Smooth muscle cell (in vitro differentiated cells): Measurements from ENCODE around the gene FSTL4. TPM values are rescaled to one million over a fixed set of nuclear protein-coding genes. Genes with fewer than 3 reads are reported as not detected.

Source experiments
- DNase-seq: peaks from one replicate; lab custom pipeline; 2025; ENCODE audit not compliant: unreplicated experiment; lab: John Stamatoyannopoulos, UW
- H2AFZ ChIP-seq: fragments of 200-600 bp; sonication (generic); 2 replicates; pipeline ENCODE4 v1.6.0; 2016; ENCODE audit warnings: antibody characterized with exemption, low read depth, mild to moderate bottlenecking
- H3F3A ChIP-seq: fragments of 200-600 bp; sonication (generic); 2 replicates; pipeline ENCODE4 v1.6.0; 2017; ENCODE audit warnings: antibody characterized with exemption, low read depth
- H3K27ac ChIP-seq: fragments of 200-600 bp; sonication (generic); 2 replicates; pipeline ENCODE4 v1.5.1; 2016; ENCODE audit warnings: low read depth, mild to moderate bottlenecking
- H3K27me3 ChIP-seq: fragments of 200-600 bp; sonication (generic); 2 replicates; pipeline ENCODE4 v1.6.1; 2016; ENCODE audit warnings: low read depth, mild to moderate bottlenecking
- H3K36me3 ChIP-seq: fragments of 200-600 bp; sonication (generic); 2 replicates; pipeline ENCODE4 v1.5.1; 2016; ENCODE audit warnings: low read depth
- H3K4me1 ChIP-seq: fragments of 200-600 bp; sonication (generic); 2 replicates; pipeline ENCODE4 v1.5.1; 2016; ENCODE audit warnings: low read depth
- H3K4me2 ChIP-seq: fragments of 200-600 bp; sonication (generic); 2 replicates; pipeline ENCODE4 v1.6.0; 2016; ENCODE audit warnings: mild to moderate bottlenecking
- H3K4me3 ChIP-seq: fragments of 200-600 bp; sonication (generic); 2 replicates; pipeline ENCODE4 v1.5.1; 2016; ENCODE audit warnings: mild to moderate bottlenecking
- H3K79me2 ChIP-seq: fragments of 200-600 bp; sonication (generic); 2 replicates; pipeline ENCODE4 v1.6.0; 2016; ENCODE audit warnings: low read depth, mild to moderate bottlenecking
- H3K9ac ChIP-seq: fragments of 200-600 bp; sonication (generic); 2 replicates; pipeline ENCODE4 v1.6.0; 2016; ENCODE audit warnings: low read depth
- H3K9me3 ChIP-seq: fragments of 200-600 bp; sonication (generic); replicated peaks from 2 replicates; pipeline ENCODE4 v1.5.1; 2016; ENCODE audit warnings: low read depth
- H4K20me1 ChIP-seq: fragments of 200-600 bp; sonication (generic); 2 replicates; pipeline ENCODE4 v1.6.0; 2016; ENCODE audit warnings: low read depth
- WGBS: methylation state at CpG from one replicate; pipeline ENCODE4 v1.1.7; 2016; ENCODE audit warnings: low lambda C conversion rate; 5-methylcytosine and 5-hydroxymethylcytosine counted together
- polyA plus RNA-seq: library from polyadenylated mRNA; unstranded; fragments of >200 nt; fragmentation: Nextera tagmentation; extraction: Ambion mirVana; gene quantifications from 2 replicates; pipeline ENCODE4 v1.2.1, GENCODE V29; 2016
- total RNA-seq: library from RNA; depleted of rRNA; stranded (reverse); fragments of >200 nt; gene quantifications from 2 replicates; pipeline ENCODE4 v1.2.3, GENCODE V29; 2014
- TF ChIP-seq, protein P1 (sequence below): fragments of 200-600 bp; sonication (generic); IDR thresholded peaks from 2 replicates; pipeline ENCODE4 v1.5.1; 2017; ENCODE audit warnings: borderline replicate concordance, mild to moderate bottlenecking, antibody characterized with exemption; ENCODE audit not compliant: insufficient read depth, poor library complexity, severe bottlenecking

Gene FSTL4
- total and polyA plus RNA-seq, 2 experiments from 2014 or later, result 0.49 TPM; not detected in 1

DNA sequence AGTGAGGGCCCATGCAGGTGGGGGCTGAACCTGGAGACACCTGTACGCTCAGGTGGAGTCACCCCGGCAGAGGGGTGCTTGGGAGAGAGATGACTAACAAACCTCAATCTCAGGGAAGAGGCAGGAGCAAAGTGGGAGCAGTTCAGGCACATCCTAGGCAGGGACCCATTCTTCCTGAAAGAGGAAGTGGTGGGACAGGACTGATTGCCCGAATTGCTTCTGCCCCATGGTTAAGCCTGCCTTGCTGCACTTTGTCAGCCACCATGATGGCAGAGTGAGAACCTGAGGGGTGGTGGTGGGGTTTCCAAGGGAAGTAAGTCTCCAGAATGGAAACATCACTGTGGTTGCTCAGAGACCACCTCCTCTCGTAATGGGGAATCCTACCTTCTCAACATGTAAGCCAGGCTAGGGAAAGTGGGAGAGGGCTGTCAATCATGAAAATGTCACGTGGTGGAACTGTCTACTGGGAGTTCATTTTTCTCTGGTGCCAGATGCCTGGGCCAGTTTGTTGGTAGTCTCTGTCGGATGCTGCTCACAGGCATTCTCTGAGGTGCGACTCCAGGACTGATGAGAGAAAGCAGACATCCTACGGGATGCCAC lies 410.2 kb downstream of the FSTL4 start:
- H3F3A ChIP-seq, result no peaks in the 10 kb centered on the region
- H2AFZ ChIP-seq, result no peak overlapping the region
- H4K20me1 ChIP-seq, result no peaks in the 10 kb centered on the region
- WGBS, result 95% methylated on average over 8 of the region's 8 CpGs
- TF ChIP-seq, protein P1, sequence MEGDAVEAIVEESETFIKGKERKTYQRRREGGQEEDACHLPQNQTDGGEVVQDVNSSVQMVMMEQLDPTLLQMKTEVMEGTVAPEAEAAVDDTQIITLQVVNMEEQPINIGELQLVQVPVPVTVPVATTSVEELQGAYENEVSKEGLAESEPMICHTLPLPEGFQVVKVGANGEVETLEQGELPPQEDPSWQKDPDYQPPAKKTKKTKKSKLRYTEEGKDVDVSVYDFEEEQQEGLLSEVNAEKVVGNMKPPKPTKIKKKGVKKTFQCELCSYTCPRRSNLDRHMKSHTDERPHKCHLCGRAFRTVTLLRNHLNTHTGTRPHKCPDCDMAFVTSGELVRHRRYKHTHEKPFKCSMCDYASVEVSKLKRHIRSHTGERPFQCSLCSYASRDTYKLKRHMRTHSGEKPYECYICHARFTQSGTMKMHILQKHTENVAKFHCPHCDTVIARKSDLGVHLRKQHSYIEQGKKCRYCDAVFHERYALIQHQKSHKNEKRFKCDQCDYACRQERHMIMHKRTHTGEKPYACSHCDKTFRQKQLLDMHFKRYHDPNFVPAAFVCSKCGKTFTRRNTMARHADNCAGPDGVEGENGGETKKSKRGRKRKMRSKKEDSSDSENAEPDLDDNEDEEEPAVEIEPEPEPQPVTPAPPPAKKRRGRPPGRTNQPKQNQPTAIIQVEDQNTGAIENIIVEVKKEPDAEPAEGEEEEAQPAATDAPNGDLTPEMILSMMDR, result no peak
- no peaks in the 10 kb centered on the region for H3K4me1 ChIP-seq
- no peaks in the 10 kb centered on the region for H3K36me3 ChIP-seq
- H3K79me2 ChIP-seq, result no peaks in the 10 kb centered on the region
- H3K9ac ChIP-seq, result no peak overlapping the region
- H3K9me3 ChIP-seq, result no peaks in the 10 kb centered on the region
- H3K27ac ChIP-seq, result no peak overlapping the region
- H3K4me3 ChIP-seq, result no peak overlapping the region
- H3K4me2 ChIP-seq, result no peak overlapping the region
- peaks cover 10% of the 10 kb centered on the region for H3K27me3 ChIP-seq
- DNase-seq, result no peak

DNA sequence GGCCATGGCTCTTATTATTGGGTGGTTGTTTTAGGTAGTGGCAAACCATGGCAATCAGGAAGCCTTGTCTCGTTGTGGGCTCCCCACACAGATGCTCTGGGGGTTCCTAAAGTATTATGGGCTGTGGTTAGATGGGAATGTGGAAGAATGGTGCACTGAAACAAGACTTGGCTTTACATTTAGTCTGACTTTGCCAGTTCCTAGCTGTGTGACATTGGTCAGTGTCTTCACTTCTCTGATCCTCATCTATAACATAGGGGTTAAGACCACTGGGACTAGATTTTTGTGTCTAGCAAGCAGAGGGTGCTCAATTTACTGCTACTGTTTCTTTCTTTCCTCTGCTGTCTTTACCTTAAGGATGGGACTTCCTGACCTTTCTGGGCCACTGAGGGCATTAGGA lies 411.0 kb downstream of the FSTL4 start:
- Histone ChIP-seq H2AFZ (no peak overlapping the region), H3K9me3 (no peaks in the 10 kb centered on the region), H3K27ac (no peak overlapping the region), H3F3A (no peaks in the 10 kb centered on the region), H3K9ac (no peak overlapping the region), H4K20me1 (no peaks in the 10 kb centered on the region), H3K79me2 (no peaks in the 10 kb centered on the region), H3K4me3 (no peak overlapping the region), H3K4me2 (no peak overlapping the region), H3K36me3 (no peaks in the 10 kb centered on the region), H3K27me3 (peaks cover 10% of the 10 kb centered on the region), H3K4me1 (no peaks in the 10 kb centered on the region)
- TF ChIP-seq, protein P1, result no peak
- DNase-seq, result no peak
- WGBS, result 89% methylated on average over 1 of the region's 1 CpG

DNA sequence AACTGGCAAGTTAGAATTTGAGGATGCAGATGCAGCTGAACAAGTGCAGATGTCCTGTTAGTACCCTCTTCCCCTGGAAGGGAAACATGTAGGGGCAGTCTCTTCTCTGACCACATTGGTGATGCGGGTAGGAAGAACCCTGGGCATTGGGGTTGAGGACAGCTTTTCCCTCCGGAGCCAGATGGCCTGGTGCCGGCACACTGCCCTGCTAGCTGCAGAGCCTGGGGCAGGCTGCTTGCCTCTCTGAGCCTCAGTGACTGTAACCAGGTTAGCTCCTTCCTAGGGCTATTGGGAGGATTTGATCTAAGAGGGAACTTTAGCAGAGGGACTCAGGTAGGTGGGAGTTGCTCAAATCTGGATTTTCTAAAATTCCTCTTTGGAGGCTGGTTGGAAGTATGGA lies 412.1 kb downstream of the FSTL4 start:
- DNase-seq, result no peak
- 90% methylated on average over 3 of the region's 3 CpGs for WGBS

More for the DNA sequence above, 412.1 kb downstream of the FSTL4 start:
- H3K79me2 ChIP-seq, result no peaks in the 10 kb centered on the region
- no peaks in the 10 kb centered on the region for H3K4me1 ChIP-seq
- no peaks in the 10 kb centered on the region for H4K20me1 ChIP-seq
- H3K9me3 ChIP-seq, result no peaks in the 10 kb centered on the region
- TF ChIP-seq, protein P1, result no peak
- H2AFZ ChIP-seq, result no peak overlapping the region
- no peaks in the 10 kb centered on the region for H3F3A ChIP-seq
- H3K4me3 ChIP-seq, result no peak overlapping the region
- no peak overlapping the region for H3K4me2 ChIP-seq
- no peak overlapping the region for H3K27ac ChIP-seq
- no peak overlapping the region for H3K9ac ChIP-seq
- H3K27me3 ChIP-seq, result peaks cover 10% of the 10 kb centered on the region
- no peaks in the 10 kb centered on the region for H3K36me3 ChIP-seq
